B cell (primary cell): ENCODE results near the gene CDK5RAP1.

ENCODE experiments used
- EZH2 ChIP-seq: IDR thresholded peaks from 2 replicates; pipeline ENCODE4 v1.6.1; 2012; ENCODE audit warnings: borderline replicate concordance, low read depth, mild to moderate bottlenecking, moderate library complexity, low read length; ENCODE audit not compliant: insufficient read depth, poor library complexity, severe bottlenecking
- TF ChIP-seq, protein P1 (sequence below): fragments of 200-600 bp; IDR thresholded peaks from one replicate; pipeline ENCODE4 v1.8.0; 2022; ENCODE audit warnings: antibody characterized with exemption, mild to moderate bottlenecking

DNA sequence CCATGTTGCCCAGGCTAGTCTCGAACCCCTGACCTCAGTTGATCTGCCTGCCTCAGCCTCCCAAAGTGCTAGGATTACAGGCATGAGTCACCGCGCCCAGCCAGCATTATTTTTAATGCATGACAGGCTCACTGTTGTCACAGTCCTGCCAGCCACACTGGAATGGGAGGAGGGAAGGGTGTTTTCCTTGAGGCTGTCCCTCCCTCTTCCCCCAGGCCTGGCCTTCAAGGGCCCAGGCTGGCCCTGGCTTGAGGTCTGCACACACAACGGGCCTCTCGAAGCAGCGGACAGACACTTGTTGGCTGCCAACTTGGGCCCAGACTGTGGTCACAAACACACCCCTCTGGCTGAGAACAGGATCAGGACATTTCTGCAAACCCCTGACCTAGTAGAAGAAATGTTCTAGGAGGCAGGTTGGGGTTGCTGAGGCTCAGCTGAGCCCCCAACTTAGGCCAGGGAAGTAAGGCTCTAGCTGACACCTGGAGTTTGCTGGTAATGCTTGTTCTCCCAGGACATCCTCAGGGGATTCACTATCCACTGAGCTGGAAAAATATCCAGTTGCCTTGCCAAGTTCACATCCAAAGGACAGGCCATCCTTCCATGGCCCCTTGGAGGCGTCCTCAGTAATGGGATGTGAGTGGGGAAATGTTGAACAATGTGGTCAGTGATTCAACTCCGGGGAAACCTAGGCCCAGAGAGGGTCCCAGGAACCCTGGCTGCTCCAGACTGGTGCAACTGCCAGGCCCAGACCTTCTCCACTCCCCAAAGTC is 32.3 kb upstream of the CDK5RAP1 start:
- TF ChIP-seq, protein P1, sequence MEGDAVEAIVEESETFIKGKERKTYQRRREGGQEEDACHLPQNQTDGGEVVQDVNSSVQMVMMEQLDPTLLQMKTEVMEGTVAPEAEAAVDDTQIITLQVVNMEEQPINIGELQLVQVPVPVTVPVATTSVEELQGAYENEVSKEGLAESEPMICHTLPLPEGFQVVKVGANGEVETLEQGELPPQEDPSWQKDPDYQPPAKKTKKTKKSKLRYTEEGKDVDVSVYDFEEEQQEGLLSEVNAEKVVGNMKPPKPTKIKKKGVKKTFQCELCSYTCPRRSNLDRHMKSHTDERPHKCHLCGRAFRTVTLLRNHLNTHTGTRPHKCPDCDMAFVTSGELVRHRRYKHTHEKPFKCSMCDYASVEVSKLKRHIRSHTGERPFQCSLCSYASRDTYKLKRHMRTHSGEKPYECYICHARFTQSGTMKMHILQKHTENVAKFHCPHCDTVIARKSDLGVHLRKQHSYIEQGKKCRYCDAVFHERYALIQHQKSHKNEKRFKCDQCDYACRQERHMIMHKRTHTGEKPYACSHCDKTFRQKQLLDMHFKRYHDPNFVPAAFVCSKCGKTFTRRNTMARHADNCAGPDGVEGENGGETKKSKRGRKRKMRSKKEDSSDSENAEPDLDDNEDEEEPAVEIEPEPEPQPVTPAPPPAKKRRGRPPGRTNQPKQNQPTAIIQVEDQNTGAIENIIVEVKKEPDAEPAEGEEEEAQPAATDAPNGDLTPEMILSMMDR = no peak
- no peak for TF ChIP-seq EZH2
